GM19395 (cell line): ENCODE measurements around the gene PIGQ.

Source experiments
- ATAC-seq: cut with Tn5 transposase; IDR thresholded peaks from one replicate; pipeline ENCODE4 v1.9.1; 2021; ENCODE audit warnings: mild to moderate bottlenecking, moderate library complexity; ENCODE audit not compliant: unreplicated experiment

The PIGQ gene

DNA sequence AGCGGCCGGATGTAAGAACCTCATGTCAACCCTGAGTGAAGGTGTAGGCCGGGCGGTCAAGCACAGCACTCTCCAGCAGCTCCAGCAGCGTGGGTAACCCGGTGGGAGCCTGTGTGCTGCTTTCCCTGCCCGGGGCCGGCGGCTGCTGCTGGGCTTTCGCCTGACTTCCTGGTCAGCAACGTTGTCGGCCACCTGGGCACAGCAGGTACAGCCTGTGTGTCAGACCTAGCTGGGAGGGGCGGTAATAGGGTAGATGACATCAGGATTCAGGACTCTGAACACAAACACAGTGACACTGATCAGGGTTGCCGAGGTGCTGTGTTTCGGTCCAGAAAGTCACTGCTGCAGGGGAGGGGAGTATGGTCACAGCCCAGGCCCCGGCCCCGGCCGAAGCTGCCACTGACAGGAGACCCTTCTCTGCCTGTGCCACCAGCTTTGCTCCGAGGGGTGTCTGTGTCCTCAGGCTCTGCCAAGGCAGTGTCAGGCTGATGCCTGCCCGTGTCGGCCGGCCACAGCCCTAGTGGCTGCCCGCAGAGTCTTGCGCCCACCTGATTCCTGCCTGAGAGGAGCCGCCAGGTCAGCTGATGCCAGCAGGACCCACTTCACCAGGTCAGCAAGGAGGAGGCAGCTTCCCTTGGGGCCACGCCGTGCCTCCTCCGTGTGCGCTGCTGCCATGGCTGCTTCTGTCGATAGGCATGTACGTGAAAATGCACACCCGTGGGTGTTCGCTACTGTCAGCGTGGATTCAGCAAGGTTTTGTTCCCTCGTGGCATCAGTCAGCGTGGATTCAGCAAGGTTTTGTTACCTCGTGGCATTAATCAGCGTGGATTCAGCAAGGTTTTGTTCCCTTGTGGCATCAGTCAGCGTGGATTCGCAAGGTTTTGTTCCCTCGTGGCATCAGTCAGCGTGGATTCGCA is 29.3 kb downstream of the PIGQ start:
- ATAC-seq, result no peak

DNA sequence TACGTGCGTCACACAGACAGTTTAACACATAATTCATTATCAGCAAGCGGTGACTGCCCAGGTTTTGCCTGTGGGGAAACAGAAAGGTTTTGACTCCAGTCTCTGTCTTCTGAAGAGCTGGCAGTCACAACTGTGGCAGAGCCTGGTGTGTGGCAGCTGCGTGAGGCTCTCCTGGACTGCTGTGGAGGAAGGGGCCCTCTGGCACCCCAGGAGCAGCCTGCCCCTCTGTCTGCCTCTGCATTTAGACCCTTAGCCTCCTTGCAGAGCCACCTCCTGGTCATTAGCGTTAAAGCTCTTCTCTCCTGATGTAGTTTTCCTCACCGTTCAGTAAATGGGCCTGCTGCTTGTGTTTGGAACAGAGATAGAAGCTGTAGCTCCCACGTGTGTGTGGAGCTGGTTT is 31.0 kb downstream of the PIGQ start:
- no peak for ATAC-seq

DNA sequence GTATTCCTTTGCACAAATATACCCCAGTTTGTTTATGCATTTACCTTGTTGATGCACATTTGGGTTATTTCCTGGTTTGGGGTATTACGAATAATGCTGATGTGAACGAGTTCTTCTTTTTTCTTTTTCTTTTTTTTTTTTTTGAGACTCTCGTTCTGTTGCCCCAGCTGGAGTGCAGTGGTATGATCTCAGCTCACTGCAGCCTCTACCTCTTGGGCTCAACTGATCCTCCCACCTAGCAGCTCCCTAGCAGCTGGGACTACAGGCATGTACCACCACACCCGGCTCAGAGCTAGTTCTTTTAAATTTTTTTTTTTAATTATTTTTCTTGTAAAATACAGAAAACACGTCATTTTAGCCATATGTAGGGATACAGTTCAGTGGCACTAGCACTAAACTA is 34.2 kb downstream of the PIGQ start:
- ATAC-seq, result no peak

DNA sequence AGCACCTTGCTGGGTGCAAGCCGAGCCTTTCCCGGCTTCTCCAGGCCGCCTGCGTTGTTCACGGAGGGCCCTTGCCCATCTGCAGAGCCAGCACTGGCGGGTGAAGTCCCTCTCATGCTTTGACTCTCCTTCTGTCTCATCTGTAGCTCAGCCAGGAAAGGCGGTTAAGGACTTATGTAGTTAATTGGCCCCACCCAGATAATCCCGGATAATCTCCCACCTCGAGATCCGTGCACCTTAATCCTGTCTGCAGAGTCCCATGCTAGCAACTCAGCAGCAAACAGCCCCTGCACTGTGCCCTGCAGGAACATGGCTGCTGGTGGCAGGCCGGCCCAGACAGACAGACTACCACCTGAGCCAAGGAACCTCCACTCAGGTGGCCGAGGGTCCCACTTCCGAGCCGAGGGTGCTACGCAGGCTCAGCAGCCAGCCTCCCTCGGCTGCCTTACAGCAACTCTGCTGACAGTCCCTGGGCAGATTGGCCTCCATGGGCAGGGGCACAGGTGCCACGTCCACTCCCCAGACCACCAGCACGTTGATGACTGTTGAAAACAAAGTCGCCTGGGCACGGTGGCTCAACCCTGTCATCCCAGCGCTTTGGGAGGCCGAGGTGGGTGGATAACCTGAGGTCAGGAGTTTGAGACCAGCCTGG is 37.0 kb downstream of the PIGQ start:
- ATAC-seq, result no peak

DNA sequence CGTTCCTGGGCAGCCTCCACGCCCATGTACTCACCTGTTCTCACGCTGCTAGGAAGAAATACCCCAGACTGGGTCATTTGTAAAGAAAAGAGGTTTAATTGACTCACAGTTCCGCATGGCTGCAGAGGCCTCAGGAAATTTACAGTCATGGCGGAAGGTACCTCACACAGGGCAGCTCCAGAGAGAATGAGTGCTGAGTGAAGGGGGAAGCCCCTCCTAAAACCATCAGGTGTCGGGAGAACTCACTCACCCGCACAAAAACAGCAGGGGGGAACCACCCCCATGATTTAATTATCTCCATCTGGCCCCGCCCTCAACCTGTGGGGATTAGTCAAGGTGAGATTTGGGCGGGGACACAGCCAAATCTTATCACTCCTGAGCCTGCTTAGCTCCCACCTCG is 38.3 kb downstream of the PIGQ start:
- no peak for ATAC-seq

DNA sequence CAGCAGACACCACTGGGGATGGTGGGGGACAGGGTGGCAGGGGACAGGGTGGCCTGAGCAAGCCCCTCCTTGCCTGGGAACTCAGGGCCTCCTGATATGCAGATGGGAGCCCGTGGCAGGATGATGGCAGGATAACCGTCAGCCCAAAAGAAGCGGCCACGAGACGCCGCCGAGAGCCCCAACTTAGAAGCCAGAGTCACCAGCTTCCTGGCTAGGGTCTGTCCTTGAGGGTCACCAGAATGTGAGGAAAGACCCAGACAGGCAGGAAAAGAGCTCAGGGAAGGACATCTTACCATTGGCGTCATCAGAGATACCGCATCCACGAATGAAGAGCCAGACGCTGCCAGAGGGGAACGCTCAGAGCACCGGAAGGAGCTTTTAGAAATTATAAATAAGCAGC is 39.5 kb downstream of the PIGQ start:
- ATAC-seq, result no peak

DNA sequence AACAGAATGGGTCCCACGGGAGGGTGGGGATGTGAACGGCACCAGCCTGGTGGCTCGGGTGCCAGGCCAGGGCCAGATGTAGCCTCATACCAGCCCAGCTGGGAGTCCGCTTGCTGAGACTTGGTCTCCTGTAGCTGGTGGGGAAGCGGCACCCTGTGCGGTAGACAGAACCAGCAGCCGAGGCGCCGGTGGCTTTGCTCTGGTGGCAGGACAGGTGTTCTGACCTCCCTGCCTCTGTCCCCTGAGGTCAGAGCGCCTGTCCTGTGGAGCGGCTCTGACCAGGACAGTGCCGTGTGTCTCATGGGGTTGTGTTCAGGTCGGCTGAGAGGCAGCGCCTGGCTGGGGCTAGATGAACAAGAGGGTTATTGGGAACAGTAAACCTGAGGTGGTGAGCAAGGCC is 40.2 kb downstream of the PIGQ start:
- ATAC-seq, result no peak

DNA sequence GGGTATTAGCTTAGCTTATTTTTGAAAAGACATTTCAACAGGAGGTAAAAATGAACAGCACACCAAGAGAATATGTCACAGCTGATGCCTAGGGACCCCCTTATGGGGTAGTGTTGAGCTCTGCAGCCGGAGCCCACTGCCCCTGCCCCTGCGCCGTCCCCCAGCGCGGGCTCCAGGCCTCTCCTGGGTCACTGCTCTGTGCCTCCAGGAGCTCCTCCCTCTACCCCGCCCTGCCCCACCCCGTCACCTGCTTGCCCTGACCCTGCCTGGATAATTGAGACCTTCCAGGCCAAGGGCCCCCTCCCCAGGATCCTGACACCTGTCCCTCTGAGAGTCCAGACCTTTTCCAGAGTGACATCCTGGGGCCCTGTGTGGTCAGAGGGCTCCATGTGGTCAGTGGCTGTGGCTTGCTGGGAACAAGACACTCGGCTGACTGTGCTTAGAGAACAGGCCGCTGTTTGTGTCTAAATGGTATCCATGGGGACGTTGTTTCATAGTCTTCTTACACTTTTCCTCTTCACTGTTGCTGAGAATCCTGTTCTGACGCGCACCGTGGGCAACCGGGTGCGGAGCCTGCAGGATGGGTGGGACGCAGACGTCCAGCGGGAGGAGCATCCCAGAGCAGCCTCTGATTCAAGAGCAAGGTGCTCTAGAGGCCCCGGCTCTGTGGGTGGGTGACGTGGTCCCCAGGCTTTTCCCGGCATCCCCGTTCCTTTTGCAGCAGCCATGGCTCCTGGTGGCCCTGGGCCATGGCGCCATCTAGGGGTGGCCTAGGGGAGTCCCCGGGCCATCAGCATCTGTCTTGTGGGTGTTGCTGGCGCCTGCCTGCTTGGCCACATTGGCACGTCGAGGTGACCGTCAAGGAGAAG is 41.0 kb downstream of the PIGQ start:
- ATAC-seq, result no peak

- no peak for ATAC-seq
Measured at GRCh38 chr16:615122-615521, 45.4 kb downstream of the PIGQ start.

DNA sequence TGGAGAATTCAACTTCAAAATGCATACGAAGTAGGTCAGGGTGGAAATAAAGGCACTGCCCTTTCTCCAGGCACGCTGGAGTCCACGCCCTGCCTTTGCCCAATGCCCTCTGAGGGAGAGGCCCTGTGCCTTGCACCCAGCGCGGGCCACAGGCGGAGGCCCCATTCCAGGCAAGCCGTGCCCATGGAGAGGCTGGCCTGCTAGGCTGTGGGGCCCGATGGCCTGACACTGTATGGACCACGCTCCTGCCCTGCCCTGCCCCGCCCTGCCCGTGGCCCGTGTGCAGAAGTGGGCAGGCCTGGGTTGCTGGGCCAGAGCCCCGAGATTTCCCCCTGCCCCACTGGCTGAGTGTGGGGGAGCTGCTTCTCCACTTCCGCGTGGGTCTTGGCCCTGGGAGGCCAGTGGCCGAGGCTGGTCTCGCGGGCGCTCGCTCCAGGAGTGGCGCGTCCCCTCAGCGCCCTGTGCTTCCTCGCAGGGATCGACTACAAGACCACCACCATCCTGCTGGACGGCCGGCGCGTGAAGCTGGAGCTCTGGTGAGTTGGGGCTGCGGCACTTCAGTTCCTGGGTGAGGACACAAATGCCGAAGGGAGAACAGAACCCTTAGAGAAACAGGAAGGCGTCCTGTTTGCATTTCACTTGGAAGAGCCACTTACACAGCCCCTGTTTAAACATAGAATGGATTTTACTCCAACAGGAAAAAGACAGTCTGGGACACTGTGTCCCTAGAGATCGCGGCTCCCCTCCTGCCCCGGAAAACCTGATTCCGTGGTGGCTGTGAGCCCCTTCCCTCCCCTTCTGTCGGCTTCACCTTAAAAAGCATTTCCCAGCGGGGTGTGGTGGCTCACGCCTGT is 47.2 kb downstream of the PIGQ start:
- ATAC-seq, result no peak

DNA sequence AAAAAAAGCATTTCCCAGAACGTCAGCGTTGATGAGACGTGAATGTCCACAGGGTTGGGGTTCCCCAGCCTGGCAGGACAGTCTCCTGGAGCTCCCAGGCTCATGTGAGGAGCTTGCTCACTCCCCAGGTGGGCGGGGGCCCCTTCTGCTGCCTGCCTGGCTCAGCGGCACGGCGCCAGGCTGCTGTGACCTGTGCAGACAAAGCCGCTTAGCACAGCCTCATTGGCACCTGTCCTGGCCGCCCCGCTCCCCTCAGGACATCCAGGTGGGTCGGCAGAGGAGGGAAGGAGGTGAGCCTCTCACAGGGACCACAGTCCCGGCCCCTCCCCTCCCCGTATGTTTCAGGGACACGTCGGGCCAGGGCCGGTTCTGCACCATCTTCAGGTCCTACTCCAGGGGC is 48.1 kb downstream of the PIGQ start:
- no peak for ATAC-seq

DNA sequence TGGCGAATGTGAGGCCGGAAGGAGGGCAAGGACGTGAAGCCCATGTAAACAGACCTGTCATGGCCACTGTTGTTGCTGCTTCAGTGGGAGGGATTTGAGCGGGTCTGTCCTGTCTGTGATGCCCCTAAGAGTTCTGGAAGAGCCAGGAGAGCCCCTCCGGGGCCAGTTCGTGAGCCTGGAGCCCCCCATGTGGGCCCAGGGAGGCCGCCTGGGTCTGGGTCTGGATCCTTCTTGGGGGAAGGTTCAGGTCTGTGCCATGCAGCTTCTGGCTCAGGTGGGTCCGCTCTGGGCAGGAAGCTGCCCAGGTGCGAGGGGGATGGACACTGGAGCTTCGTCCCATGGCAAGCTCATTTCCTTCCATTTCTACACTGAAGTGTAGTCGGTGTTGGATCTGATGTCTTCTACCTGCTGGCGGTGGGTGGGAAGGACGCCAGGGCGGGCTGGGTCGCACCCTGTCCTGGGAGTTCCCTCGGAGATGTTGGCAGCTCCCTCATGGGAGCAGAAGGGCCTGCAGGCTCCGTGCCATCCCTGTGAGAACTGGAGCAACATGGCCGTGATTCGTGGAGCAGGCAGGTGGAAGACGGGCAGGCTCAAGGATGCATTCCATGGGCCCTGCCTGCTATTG is 49.8 kb downstream of the PIGQ start:
- ATAC-seq, result no peak

GRCh38 chr16:620700-621525 is 51.1 kb downstream of the PIGQ start:
- ATAC-seq, result no peak

DNA sequence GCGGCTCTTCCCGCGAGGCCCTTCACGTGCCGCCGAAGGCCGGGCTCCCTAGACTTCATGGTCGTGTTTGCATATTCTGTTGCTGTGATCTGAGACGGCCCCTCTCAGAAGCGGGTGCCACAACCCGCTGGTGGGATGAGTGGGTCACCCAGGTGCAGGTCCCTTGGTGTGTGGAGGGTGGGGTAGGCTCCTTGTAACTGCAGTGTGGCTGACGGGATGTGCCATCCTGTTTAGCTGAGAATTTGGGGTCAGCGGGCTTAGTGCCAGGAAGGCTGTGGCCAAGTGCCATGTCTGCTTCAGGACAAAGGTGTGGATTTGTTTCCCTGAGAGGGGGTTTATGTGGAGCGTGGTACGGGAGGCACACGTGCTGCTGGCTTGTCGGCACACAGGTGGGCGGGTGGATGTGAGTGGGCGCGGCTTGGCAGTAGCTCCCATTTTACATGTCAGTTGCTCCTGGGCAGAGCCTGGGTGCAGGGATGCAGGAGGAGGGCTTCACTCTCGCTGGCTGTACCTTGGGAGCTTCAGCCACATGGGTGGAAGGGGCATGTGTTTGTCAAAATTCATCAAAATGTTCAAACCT is 51.8 kb downstream of the PIGQ start:
- no peak for ATAC-seq

GRCh38 chr16:622920-623280 is 53.1 kb downstream of the PIGQ start:
- ATAC-seq, result no peak

DNA sequence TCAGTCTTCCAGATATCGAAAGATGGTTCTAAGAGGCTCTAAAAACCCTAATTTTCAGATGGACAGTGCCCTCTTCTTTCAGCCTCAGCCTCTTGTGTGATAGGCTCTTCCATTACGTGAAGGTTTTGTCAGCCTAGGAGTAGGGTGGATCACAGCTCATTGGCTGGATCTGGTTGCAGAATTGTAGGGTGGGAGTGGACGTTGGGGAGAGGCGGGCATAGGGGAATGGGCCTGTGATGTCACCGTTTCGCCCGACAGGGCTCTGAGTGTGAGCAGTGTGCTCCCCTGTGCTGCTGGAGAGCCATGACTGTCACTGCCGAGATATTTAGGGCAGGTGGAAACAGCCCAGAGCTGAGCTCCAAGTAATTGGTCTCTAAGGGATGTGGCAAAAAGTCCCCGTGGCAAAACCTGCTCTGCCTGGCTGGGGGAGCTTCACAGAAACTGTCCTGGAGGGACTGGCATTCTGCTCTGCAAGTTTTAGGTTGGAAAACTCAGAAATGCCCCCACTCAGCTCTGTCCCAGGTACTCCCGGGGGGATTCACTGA is 54.8 kb downstream of the PIGQ start:
- ATAC-seq, result no peak

- ATAC-seq, result no peak
Measured at GRCh38 chr16:625117-625976, 55.6 kb downstream of the PIGQ start.
